Panc1 (cell line): ENCODE measurements around the gene CFAP97D1. TPM values are rescaled to one million over a fixed set of nuclear protein-coding genes. Genes with fewer than 3 reads are reported as not detected.

Source experiments
- ATAC-seq: fragments of 200-7000 bp; cut with Tn5 transposase; 2 replicates; pipeline ENCODE4 v1.9.1; 2020; ENCODE audit warnings: mild to moderate bottlenecking, moderate library complexity
- BruUV-seq: library from RNA; stranded (reverse); fragments of 400-500 nt; replicated peaks from 2 replicates; lab custom pipeline; 2021; lab: Mats Ljungman, UMichigan
- CTCF ChIA-PET: fragments of 300-600 bp; sonication (Branson Sonifier 250); formaldehyde crosslinking; loops from one replicate; lab custom pipeline; 2022; ENCODE audit warnings: antibody characterized with exemption; lab: Charles Lee
- POLR2A ChIA-PET: fragments of 300-600 bp; sonication (Branson Sonifier 250); formaldehyde crosslinking; loops from one replicate; lab custom pipeline; 2022; ENCODE audit warnings: antibody characterized with exemption; lab: Charles Lee
- DNase-seq: peaks from one replicate; pipeline ENCODE4 v3.0.0-alpha.2; 2010; ENCODE audit warnings: low read depth, low spot score
- H3K27ac ChIP-seq: 2 replicates; pipeline ENCODE4 v1.5.1; 2011; ENCODE audit warnings: mild to moderate bottlenecking, low read length, inconsistent platforms
- H3K27me3 ChIP-seq: fragments of 200-500 bp; sonication (Bioruptor generic); 2 replicates; pipeline ENCODE4 v1.6.0; 2014; ENCODE audit warnings: low read length, inconsistent platforms; ENCODE audit not compliant: control insufficient read depth, insufficient read depth
- H3K36me3 ChIP-seq: fragments of 200-500 bp; sonication (Bioruptor generic); 2 replicates; pipeline ENCODE4 v1.5.1; 2014; ENCODE audit warnings: inconsistent platforms, mild to moderate bottlenecking, low read length, moderate library complexity; ENCODE audit not compliant: control insufficient read depth, insufficient read depth
- H3K4me1 ChIP-seq: 2 replicates; pipeline ENCODE4 v1.5.1; 2011; ENCODE audit warnings: inconsistent platforms, mild to moderate bottlenecking, low read length, moderate library complexity; ENCODE audit not compliant: control insufficient read depth, insufficient read depth
- H3K4me3 ChIP-seq, 2 experiments: 2 replicates each; pipeline ENCODE4 v1.5.1; 2011 to 2012; ENCODE audit warnings: low read depth in 2 of 2, low read length in 2 of 2, mild to moderate bottlenecking in 2 of 2, inconsistent platforms in 1 of 2, moderate library complexity in 1 of 2
- H3K9me3 ChIP-seq: fragments of 200-500 bp; sonication (Bioruptor generic); 2 replicates; pipeline ENCODE4 v1.5.1; 2014; ENCODE audit warnings: low read depth, mild to moderate bottlenecking, inconsistent platforms, low read length, moderate library complexity; ENCODE audit not compliant: control insufficient read depth, insufficient read depth
- CTCF ChIP-seq: fragments of 450-650 bp; IDR thresholded peaks from 2 replicates; pipeline ENCODE4 v1.5.1; 2017; ENCODE audit warnings: mild to moderate bottlenecking
- POLR2AphosphoS5 ChIP-seq: IDR thresholded peaks from 2 replicates; pipeline ENCODE4 v1.6.1; 2012; ENCODE audit warnings: mild to moderate bottlenecking, low read depth, low read length, moderate library complexity
- REST ChIP-seq, 2 experiments: IDR thresholded peaks; 2 replicates each; pipeline ENCODE4 v1.6.1; 2011 to 2012; ENCODE audit warnings: low read depth in 2 of 2, control low read depth in 1 of 2, low read length in 1 of 2, mild to moderate bottlenecking in 1 of 2, moderate library complexity in 1 of 2; ENCODE audit not compliant: insufficient read depth in 1 of 2
- SIN3A ChIP-seq: IDR thresholded peaks from 2 replicates; pipeline ENCODE4 v1.6.1; 2012; ENCODE audit warnings: low read depth, mild to moderate bottlenecking, low read length, moderate library complexity, borderline replicate concordance; ENCODE audit not compliant: insufficient read depth
- TCF7L2 ChIP-seq: IDR thresholded peaks from 2 replicates; pipeline ENCODE4 v1.6.1; 2011; ENCODE audit warnings: mild to moderate bottlenecking, low read depth, low read length, inconsistent platforms
- in situ Hi-C: cut with HindIII; loops from 2 replicates; pipeline ENCODE4 v1.10.0; 2016; ENCODE audit warnings: low sequenced_read_pairs, low pct_unique_long_range_greater_than_20kb
- intact Hi-C: fragments of 100-400 bp; cut with micrococcal nuclease; formaldehyde crosslinking; loops from one replicate; pipeline ENCODE4 v1.10.0; 2022; ENCODE audit not compliant: unreplicated experiment
- total RNA-seq: library from RNA; stranded (reverse); gene quantifications from one replicate; pipeline ENCODE4 v1.2.1, GENCODE V29; 2021; ENCODE audit not compliant: unreplicated experiment

Gene CFAP97D1
- total RNA-seq, 1 experiment from 2014 or later = not detected

DNA sequence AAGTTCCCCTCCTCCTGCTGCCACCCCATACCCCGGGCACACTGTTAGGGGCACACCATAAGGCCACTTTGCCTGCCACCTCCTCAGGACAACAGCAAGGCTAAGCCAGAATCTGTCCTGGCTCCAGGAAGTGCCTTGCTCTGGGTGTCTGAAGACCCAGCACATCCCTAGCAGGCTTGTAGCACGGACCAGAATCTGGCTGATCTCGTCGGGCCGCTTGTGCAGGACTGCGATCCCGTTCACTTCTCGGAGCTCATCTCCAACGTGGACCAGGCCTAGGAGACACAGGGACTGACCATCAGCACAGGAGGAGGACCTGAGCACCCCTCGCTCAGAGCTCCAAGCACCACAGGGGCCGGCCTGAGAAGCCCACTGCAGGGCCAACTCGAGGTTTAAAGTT is 45.3 kb downstream of the CFAP97D1 start:
- no peaks in the 10 kb centered on the region for H3K36me3 ChIP-seq

GRCh38 chr17:43826206-43826605 is 46.0 kb downstream of the CFAP97D1 start:
- DNase-seq (no peak), ATAC-seq (no peak)
- no peaks in the 10 kb centered on the region for H3K36me3 ChIP-seq
- H3K9me3 ChIP-seq = no peaks in the 10 kb centered on the region
- H3K27me3 ChIP-seq = no peaks in the 10 kb centered on the region
- in situ Hi-C loops = no loop called here
- ChIA-PET POLR2A (no interaction called here), CTCF (no interaction called here)
- H3K27ac ChIP-seq = no peak overlapping the region
- intact Hi-C loops = no loop called here
- TF ChIP-seq TCF7L2 (no peak), SIN3A (no peak), POLR2AphosphoS5 (no peak), CTCF (no peak), REST (IDR thresholded peaks at IDR 0.05; ENCODE audit: insufficient read depth in 1 of 2, low read depth in 2 of 2, low read length in 1 of 2) (no peak)
- no peaks in the 10 kb centered on the region for H3K4me1 ChIP-seq
- BruUV-seq = no TSS peak
- H3K4me3 ChIP-seq = no peak overlapping the region

More for the DNA sequence above, 45.3 kb downstream of the CFAP97D1 start:
- in situ Hi-C loops (no loop called here), intact Hi-C loops (no loop called here)
- CTCF ChIA-PET = no interaction called here
- Histone ChIP-seq H3K27ac (no peak overlapping the region), H3K4me3 (no peak overlapping the region), H3K27me3 (no peaks in the 10 kb centered on the region), H3K9me3 (no peaks in the 10 kb centered on the region), H3K4me1 (no peaks in the 10 kb centered on the region)
- no TSS peak for BruUV-seq
- no peak for TF ChIP-seq SIN3A
- no peak for TF ChIP-seq CTCF
- POLR2A ChIA-PET = interaction anchor here (0.5 kb wide), 1 partner anchor 26 kb away, joined by 10 read pairs; no protein-coding TSS in a partner anchor
- ATAC-seq (no peak), DNase-seq (no peak)
